ENCODE data around the gene ARHGAP22. TPM values are rescaled to one million over a fixed set of nuclear protein-coding genes. Genes with fewer than 3 reads are reported as not detected.

ARHGAP22 gene
- total and polyA plus RNA-seq, 2 of the 4 experiments (the other 2 are of a cell fraction): 28.3 to 30.2 TPM

DNA sequence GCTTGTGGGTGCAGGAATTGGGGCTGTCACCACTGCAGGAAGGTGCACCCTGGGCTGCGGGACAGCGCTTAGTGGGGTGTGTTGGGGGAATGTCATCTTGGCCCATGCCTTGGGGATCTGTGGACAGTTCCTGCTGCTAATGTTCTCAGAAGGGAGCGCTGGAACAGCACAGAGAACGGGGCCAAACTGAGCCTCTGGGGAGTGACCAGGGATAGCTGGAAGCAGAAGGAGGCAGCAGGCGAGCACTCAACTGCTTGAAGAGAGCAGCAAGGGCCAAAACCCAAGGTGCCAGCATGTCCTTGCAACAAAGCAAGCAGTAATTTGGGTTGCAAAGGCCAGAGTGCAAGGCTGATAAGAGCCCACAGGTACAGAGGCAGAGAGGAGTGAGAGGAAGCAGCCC, 48.5 kb upstream of the ARHGAP22 start:
- Histone ChIP-seq H3K27me3 (ENCODE audit: control insufficient read depth, insufficient read depth, low read length) (no peaks in the 10 kb centered on the region), H3K14ac (replicated peaks; ENCODE audit: low read depth, low read length) (no peak overlapping the region), H2AFZ (replicated peaks; ENCODE audit: low read length, poor library complexity) (no peak overlapping the region), H3K9me3 (ENCODE audit: control insufficient read depth, insufficient read depth, low read length) (no peaks in the 10 kb centered on the region), H4K91ac (ENCODE audit: insufficient read depth, low read depth, low read length) (no peak overlapping the region), H2AK9ac (replicated peaks; ENCODE audit: low read depth, low read length, poor library complexity) (no peak overlapping the region), H3K9me1 (ENCODE audit: insufficient read depth, low read length) (peaks cover 6% of the 10 kb centered on the region; the same call in 1 of the 2 replicates), H2BK5ac (ENCODE audit: low read depth, low read length, poor library complexity, severe bottlenecking) (no peak overlapping the region), H2AK5ac (ENCODE audit: low read depth, low read length) (no peak overlapping the region), H2BK15ac (ENCODE audit: low read depth, low read length) (no peak overlapping the region), H4K8ac (ENCODE audit: low read depth in 2 of 2, low read length in 2 of 2) (no peak overlapping the region), H4K20me1 (ENCODE audit: insufficient read depth, low read length) (no peaks in the 10 kb centered on the region), H3K23ac (ENCODE audit: low read depth, low read length) (no peak overlapping the region), H3K56ac (ENCODE audit: extremely low read depth, insufficient read depth, low read length) (no peak overlapping the region), H3K4me1 (ENCODE audit: control insufficient read depth, insufficient read depth, low read length) (peaks cover 7% of the 10 kb centered on the region; the same call in 1 of the 2 replicates), H2BK20ac (ENCODE audit: low read depth, low read length) (no peak overlapping the region), H3K18ac (ENCODE audit: low read depth, low read length) (no peak overlapping the region), H3K27ac (ENCODE audit: insufficient read depth, low read length) (no peak overlapping the region), H3K36me3 (ENCODE audit: control insufficient read depth, insufficient read depth, low read length) (no peaks in the 10 kb centered on the region), H2BK120ac (ENCODE audit: low read depth, low read length) (no peak overlapping the region), H3K4ac (ENCODE audit: low read depth, low read length) (no peak overlapping the region), H3K9ac (ENCODE audit: low read depth, low read length) (no peak overlapping the region), H3K79me1 (ENCODE audit: low read depth in 1 of 2, low read length in 2 of 2) (peaks cover 8 to 12% of the 10 kb centered on the region in 2 experiments; a peak in 2 of 4 replicates), H4K5ac (ENCODE audit: low read depth, low read length) (no peak overlapping the region), H3K4me3 (ENCODE audit: insufficient read depth, low read depth, low read length) (no peak overlapping the region), H3K4me2 (ENCODE audit: low read depth, low read length) (no peak overlapping the region)
- dilution Hi-C loops (cut with HindIII; ENCODE audit: low sequenced_read_pairs, unreplicated experiment) (no loop called here), in situ Hi-C loops (cut with MboI; ENCODE audit: low sequenced_read_pairs) (no loop called here), intact Hi-C loops (cut with micrococcal nuclease) (no loop called here)
- no peak for DNase-seq
- POLR2A ChIA-PET (ENCODE audit: unreplicated experiment): no interaction called here
- no TSS peak for BruUV-seq (replicated peaks)
- TF ChIP-seq CTCF (conservative IDR thresholded peaks at IDR 0.05; ENCODE audit: low read depth, low read length) (no peak), ELK1 (IDR thresholded peaks at IDR 0.05; ENCODE audit: borderline replicate concordance, low read depth, low read length) (no peak), RAD21 (IDR thresholded peaks at IDR 0.05; ENCODE audit: low read length) (no peak), RCOR1 (IDR thresholded peaks at IDR 0.05; ENCODE audit: insufficient replicate concordance, low read length) (no peak)
- TF ChIP-seq, protein P1, sequence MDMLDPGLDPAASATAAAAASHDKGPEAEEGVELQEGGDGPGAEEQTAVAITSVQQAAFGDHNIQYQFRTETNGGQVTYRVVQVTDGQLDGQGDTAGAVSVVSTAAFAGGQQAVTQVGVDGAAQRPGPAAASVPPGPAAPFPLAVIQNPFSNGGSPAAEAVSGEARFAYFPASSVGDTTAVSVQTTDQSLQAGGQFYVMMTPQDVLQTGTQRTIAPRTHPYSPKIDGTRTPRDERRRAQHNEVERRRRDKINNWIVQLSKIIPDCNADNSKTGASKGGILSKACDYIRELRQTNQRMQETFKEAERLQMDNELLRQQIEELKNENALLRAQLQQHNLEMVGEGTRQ (IDR thresholded peaks at IDR 0.05; ENCODE audit: low read depth, low read length): no peak
- ATAC-seq (ENCODE audit: low read depth): no peak
- WGBS, 2 experiments (ENCODE audit: extremely low coverage in 2 of 2, insufficient read length in 1 of 2): 96% methylated on average over 5 of the region's 5 CpGs; no CpG with 5 or more reads in 1 of the 2 experiments
- CTCF ChIA-PET: no interaction called here

Data from IMR-90 (cell line).